ENCODE results near the gene LY6G5C. TPM values are rescaled to one million over a fixed set of nuclear protein-coding genes. Genes with fewer than 3 reads are reported as not detected.
A peak's percentile ranks its signal among the peaks of the same experiment; 100 is the strongest.

Gene LY6G5C
- total and polyA plus RNA-seq, 9 of the 15 experiments (the other 6 are each of a cell fraction or from before 2014, with no cell fraction given), result 0.10 to 0.67 (median 0.46) TPM; not detected in 4

GRCh38 chr6:31663961-31664789 lies 16.7 kb downstream of the LY6G5C start (continued):
- TF ChIP-seq THRA (IDR thresholded peaks at IDR 0.05) (no peak), PTRF (tag; IDR thresholded peaks at IDR 0.05) (no peak), PHB (CRISPR knock-in tag; IDR thresholded peaks at IDR 0.05) (no peak; the same call in 1 of the 2 replicates), ZKSCAN3 (CRISPR knock-in tag; IDR thresholded peaks at IDR 0.05) (no peak), CBFA2T3 (IDR thresholded peaks at IDR 0.05) (no peak), MAFG (tag; conservative IDR thresholded peaks at IDR 0.05) (no peak), GATAD2A (IDR thresholded peaks at IDR 0.05) (no peak), ZBED1 (IDR thresholded peaks at IDR 0.05) (no peak), COPS2 (conservative IDR thresholded peaks at IDR 0.05) (no peak), SPI1 (IDR thresholded peaks at IDR 0.05; ENCODE audit: borderline replicate concordance, low read depth, low read length) (no peak), PTTG1 (tag; IDR thresholded peaks at IDR 0.05; ENCODE audit: low read depth) (no peak), ZNF184 (CRISPR knock-in tag; IDR thresholded peaks at IDR 0.05) (no peak), ZNF76 (CRISPR knock-in tag; IDR thresholded peaks at IDR 0.05; ENCODE audit: borderline replicate concordance) (no peak), ZNF263 (CRISPR knock-in tag; IDR thresholded peaks at IDR 0.05; ENCODE audit: borderline replicate concordance) (0 out of 2 replicates have a peak, but pooled peaks have one; percentile 45), XRCC3 (IDR thresholded peaks at IDR 0.05) (no peak), E2F3 (CRISPR knock-in tag; IDR thresholded peaks at IDR 0.05) (no peak), ZNF395 (CRISPR knock-in tag; IDR thresholded peaks at IDR 0.05) (no peak), NBN (IDR thresholded peaks at IDR 0.05; ENCODE audit: low read depth) (peak; percentile 57; the same call in 1 of the 2 replicates), ZNF431 (CRISPR knock-in tag; IDR thresholded peaks at IDR 0.05) (no peak)
- TF ChIP-seq, protein P1, sequence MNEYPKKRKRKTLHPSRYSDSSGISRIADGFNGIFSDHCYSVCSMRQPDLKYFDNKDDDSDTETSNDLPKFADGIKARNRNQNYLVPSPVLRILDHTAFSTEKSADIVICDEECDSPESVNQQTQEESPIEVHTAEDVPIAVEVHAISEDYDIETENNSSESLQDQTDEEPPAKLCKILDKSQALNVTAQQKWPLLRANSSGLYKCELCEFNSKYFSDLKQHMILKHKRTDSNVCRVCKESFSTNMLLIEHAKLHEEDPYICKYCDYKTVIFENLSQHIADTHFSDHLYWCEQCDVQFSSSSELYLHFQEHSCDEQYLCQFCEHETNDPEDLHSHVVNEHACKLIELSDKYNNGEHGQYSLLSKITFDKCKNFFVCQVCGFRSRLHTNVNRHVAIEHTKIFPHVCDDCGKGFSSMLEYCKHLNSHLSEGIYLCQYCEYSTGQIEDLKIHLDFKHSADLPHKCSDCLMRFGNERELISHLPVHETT (CRISPR knock-in tag; conservative IDR thresholded peaks at IDR 0.05 in 1 of 2, IDR thresholded peaks at IDR 0.05 in 1 of 2), result no peak
- TF ChIP-seq, protein P2, sequence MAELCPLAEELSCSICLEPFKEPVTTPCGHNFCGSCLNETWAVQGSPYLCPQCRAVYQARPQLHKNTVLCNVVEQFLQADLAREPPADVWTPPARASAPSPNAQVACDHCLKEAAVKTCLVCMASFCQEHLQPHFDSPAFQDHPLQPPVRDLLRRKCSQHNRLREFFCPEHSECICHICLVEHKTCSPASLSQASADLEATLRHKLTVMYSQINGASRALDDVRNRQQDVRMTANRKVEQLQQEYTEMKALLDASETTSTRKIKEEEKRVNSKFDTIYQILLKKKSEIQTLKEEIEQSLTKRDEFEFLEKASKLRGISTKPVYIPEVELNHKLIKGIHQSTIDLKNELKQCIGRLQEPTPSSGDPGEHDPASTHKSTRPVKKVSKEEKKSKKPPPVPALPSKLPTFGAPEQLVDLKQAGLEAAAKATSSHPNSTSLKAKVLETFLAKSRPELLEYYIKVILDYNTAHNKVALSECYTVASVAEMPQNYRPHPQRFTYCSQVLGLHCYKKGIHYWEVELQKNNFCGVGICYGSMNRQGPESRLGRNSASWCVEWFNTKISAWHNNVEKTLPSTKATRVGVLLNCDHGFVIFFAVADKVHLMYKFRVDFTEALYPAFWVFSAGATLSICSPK (IDR thresholded peaks at IDR 0.05; ENCODE audit: borderline replicate concordance), result no peak
- TF ChIP-seq, protein P3, sequence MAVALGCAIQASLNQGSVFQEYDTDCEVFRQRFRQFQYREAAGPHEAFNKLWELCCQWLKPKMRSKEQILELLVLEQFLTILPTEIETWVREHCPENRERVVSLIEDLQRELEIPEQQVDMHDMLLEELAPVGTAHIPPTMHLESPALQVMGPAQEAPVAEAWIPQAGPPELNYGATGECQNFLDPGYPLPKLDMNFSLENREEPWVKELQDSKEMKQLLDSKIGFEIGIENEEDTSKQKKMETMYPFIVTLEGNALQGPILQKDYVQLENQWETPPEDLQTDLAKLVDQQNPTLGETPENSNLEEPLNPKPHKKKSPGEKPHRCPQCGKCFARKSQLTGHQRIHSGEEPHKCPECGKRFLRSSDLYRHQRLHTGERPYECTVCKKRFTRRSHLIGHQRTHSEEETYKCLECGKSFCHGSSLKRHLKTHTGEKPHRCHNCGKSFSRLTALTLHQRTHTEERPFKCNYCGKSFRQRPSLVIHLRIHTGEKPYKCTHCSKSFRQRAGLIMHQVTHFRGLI (CRISPR knock-in tag; IDR thresholded peaks at IDR 0.05), result no peak
